Smooth muscle cell (in vitro differentiated cells): ENCODE measurements around the gene GIT1. TPM values are rescaled to one million over a fixed set of nuclear protein-coding genes. Genes with fewer than 3 reads are reported as not detected.

Experiments
- DNase-seq: peaks from one replicate; lab custom pipeline; 2025; ENCODE audit not compliant: unreplicated experiment; lab: John Stamatoyannopoulos, UW
- H2AFZ ChIP-seq: fragments of 200-600 bp; sonication (generic); 2 replicates; pipeline ENCODE4 v1.6.0; 2016; ENCODE audit warnings: antibody characterized with exemption, low read depth, mild to moderate bottlenecking
- H3F3A ChIP-seq: fragments of 200-600 bp; sonication (generic); 2 replicates; pipeline ENCODE4 v1.6.0; 2017; ENCODE audit warnings: antibody characterized with exemption, low read depth
- H3K27ac ChIP-seq: fragments of 200-600 bp; sonication (generic); 2 replicates; pipeline ENCODE4 v1.5.1; 2016; ENCODE audit warnings: low read depth, mild to moderate bottlenecking
- H3K27me3 ChIP-seq: fragments of 200-600 bp; sonication (generic); 2 replicates; pipeline ENCODE4 v1.6.1; 2016; ENCODE audit warnings: low read depth, mild to moderate bottlenecking
- H3K36me3 ChIP-seq: fragments of 200-600 bp; sonication (generic); 2 replicates; pipeline ENCODE4 v1.5.1; 2016; ENCODE audit warnings: low read depth
- H3K4me1 ChIP-seq: fragments of 200-600 bp; sonication (generic); 2 replicates; pipeline ENCODE4 v1.5.1; 2016; ENCODE audit warnings: low read depth
- H3K4me2 ChIP-seq: fragments of 200-600 bp; sonication (generic); 2 replicates; pipeline ENCODE4 v1.6.0; 2016; ENCODE audit warnings: mild to moderate bottlenecking
- H3K4me3 ChIP-seq: fragments of 200-600 bp; sonication (generic); 2 replicates; pipeline ENCODE4 v1.5.1; 2016; ENCODE audit warnings: mild to moderate bottlenecking
- H3K79me2 ChIP-seq: fragments of 200-600 bp; sonication (generic); 2 replicates; pipeline ENCODE4 v1.6.0; 2016; ENCODE audit warnings: low read depth, mild to moderate bottlenecking
- H3K9ac ChIP-seq: fragments of 200-600 bp; sonication (generic); 2 replicates; pipeline ENCODE4 v1.6.0; 2016; ENCODE audit warnings: low read depth
- H3K9me3 ChIP-seq: fragments of 200-600 bp; sonication (generic); replicated peaks from 2 replicates; pipeline ENCODE4 v1.5.1; 2016; ENCODE audit warnings: low read depth
- H4K20me1 ChIP-seq: fragments of 200-600 bp; sonication (generic); 2 replicates; pipeline ENCODE4 v1.6.0; 2016; ENCODE audit warnings: low read depth
- WGBS: methylation state at CpG from one replicate; pipeline ENCODE4 v1.1.7; 2016; ENCODE audit warnings: low lambda C conversion rate; 5-methylcytosine and 5-hydroxymethylcytosine counted together
- polyA plus RNA-seq: library from polyadenylated mRNA; unstranded; fragments of >200 nt; fragmentation: Nextera tagmentation; extraction: Ambion mirVana; gene quantifications from 2 replicates; pipeline ENCODE4 v1.2.1, GENCODE V29; 2016
- total RNA-seq: library from RNA; depleted of rRNA; stranded (reverse); fragments of >200 nt; gene quantifications from 2 replicates; pipeline ENCODE4 v1.2.3, GENCODE V29; 2014
- TF ChIP-seq, protein P1 (sequence below): fragments of 200-600 bp; sonication (generic); IDR thresholded peaks from 2 replicates; pipeline ENCODE4 v1.5.1; 2017; ENCODE audit warnings: borderline replicate concordance, mild to moderate bottlenecking, antibody characterized with exemption; ENCODE audit not compliant: insufficient read depth, poor library complexity, severe bottlenecking

Gene GIT1
- total and polyA plus RNA-seq, 2 experiments from 2014 or later, result 17.6 to 23.0 TPM

- Histone ChIP-seq H3K9ac (no peak overlapping the region), H4K20me1 (no peaks in the 10 kb centered on the region), H3K9me3 (no peaks in the 10 kb centered on the region), H3K79me2 (no peaks in the 10 kb centered on the region), H3K4me3 (peak overlapping the region; percentile 43), H3K4me2 (peak overlapping the region; percentile 80), H3K27me3 (peaks cover 26% of the 10 kb centered on the region), H3K4me1 (peaks cover 31% of the 10 kb centered on the region), H3K36me3 (no peaks in the 10 kb centered on the region), H3K27ac (no peak overlapping the region), H2AFZ (no peak overlapping the region), H3F3A (no peaks in the 10 kb centered on the region)
- DNase-seq, result no peak
- 57% methylated on average over 32 of the region's 32 CpGs for WGBS
- TF ChIP-seq, protein P1, sequence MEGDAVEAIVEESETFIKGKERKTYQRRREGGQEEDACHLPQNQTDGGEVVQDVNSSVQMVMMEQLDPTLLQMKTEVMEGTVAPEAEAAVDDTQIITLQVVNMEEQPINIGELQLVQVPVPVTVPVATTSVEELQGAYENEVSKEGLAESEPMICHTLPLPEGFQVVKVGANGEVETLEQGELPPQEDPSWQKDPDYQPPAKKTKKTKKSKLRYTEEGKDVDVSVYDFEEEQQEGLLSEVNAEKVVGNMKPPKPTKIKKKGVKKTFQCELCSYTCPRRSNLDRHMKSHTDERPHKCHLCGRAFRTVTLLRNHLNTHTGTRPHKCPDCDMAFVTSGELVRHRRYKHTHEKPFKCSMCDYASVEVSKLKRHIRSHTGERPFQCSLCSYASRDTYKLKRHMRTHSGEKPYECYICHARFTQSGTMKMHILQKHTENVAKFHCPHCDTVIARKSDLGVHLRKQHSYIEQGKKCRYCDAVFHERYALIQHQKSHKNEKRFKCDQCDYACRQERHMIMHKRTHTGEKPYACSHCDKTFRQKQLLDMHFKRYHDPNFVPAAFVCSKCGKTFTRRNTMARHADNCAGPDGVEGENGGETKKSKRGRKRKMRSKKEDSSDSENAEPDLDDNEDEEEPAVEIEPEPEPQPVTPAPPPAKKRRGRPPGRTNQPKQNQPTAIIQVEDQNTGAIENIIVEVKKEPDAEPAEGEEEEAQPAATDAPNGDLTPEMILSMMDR, result no peak
Observed at GRCh38 chr17:29616300-29617048, 27.0 kb upstream of the GIT1 start.

DNA sequence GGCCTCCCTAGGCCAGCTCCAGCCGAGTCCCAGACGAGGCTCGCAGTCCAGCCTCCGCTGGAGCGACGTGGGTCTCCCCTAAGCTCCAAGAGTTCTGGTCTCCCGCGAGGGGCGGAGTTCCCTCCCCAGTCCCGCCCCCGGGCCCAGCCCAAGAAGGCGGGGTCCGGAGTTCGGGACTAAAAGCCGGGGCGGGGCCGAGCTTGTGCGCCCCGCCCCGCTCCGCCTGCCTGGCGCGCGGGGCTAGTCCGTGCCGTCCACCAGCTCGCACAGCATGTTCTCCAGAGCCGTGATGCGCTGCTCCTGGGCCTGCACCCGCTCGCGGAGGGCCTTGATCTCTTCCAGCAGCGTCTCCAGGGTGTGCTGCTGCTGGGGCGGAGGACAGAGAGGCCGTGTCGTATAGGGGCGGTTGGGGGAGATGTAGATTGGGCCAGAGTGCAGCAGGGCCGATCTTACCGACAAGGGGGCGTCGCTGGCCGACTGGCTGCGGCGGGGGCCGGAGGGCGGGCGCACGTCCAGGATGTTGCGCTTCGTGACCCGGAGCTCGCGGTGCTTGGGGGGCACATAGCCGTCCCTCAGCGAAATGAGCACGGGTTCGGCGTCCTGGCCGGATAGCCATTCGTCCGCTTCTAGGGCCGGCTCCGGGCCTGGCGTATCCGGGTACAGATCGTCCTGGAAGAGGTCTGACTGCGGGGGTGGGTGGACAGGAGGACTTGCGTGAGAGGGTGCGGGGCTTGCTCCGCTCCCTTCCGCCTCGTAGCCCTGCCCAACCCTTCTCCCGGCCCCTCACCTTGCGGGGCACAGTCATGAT, 26.2 kb upstream of the GIT1 start:
- H3K9me3 ChIP-seq, result no peaks in the 10 kb centered on the region
- TF ChIP-seq, protein P1, result no peak
- no peaks in the 10 kb centered on the region for H3K79me2 ChIP-seq
- H3K27me3 ChIP-seq, result peaks cover 26% of the 10 kb centered on the region
- H3K9ac ChIP-seq, result no peak overlapping the region
- DNase-seq, result peak; percentile 28
- WGBS, result 4% methylated on average over 57 of the region's 74 CpGs
- H3K4me2 ChIP-seq, result peak overlapping the region; percentile 80
- H3F3A ChIP-seq, result no peaks in the 10 kb centered on the region
- peak overlapping the region; percentile 43 for H3K4me3 ChIP-seq
- H2AFZ ChIP-seq, result no peak overlapping the region
- H4K20me1 ChIP-seq, result no peaks in the 10 kb centered on the region
- no peaks in the 10 kb centered on the region for H3K36me3 ChIP-seq
- H3K27ac ChIP-seq, result no peak overlapping the region
- peaks cover 31% of the 10 kb centered on the region for H3K4me1 ChIP-seq

DNA sequence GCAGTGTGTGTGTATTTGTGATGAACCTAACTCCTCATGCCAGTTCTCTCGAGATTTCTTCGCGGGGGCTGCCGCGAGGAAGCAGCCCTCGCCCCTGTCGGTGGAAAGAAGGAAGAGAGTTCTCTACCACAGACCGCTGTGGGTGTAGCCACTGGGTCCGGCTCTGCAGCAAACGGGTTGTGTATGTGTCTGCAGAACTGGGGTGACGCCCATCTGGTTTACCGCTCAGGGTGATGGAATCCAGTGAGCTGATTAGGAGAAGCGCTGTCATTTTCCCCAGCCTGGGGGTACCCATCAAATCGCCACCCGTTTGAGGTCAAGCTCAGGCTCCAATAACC, 25.6 kb upstream of the GIT1 start:
- no peaks in the 10 kb centered on the region for H3K36me3 ChIP-seq
- no peak overlapping the region for H3K9ac ChIP-seq
- peak overlapping the region; percentile 43 for H3K4me3 ChIP-seq
- H3K9me3 ChIP-seq, result no peaks in the 10 kb centered on the region
- peaks cover 31% of the 10 kb centered on the region for H3K4me1 ChIP-seq
- TF ChIP-seq, protein P1, result no peak
- H3K4me2 ChIP-seq, result peak overlapping the region; percentile 80
- WGBS, result 54% methylated on average over 15 of the region's 15 CpGs
- H3K79me2 ChIP-seq, result no peaks in the 10 kb centered on the region
- no peak overlapping the region for H2AFZ ChIP-seq
- DNase-seq, result no peak
- no peak overlapping the region for H3K27ac ChIP-seq
- H4K20me1 ChIP-seq, result no peaks in the 10 kb centered on the region
- H3F3A ChIP-seq, result no peaks in the 10 kb centered on the region
- peaks cover 26% of the 10 kb centered on the region for H3K27me3 ChIP-seq
